ENCODE measurements around the gene WIPF1.
A peak's percentile ranks its signal among the peaks of the same experiment; 100 is the strongest.

WIPF1 gene

GRCh38 chr2:174618179-174618578 lies 20.6 kb upstream of the WIPF1 start:
- no peak for DNase-seq

GRCh38 chr2:174617718-174618117 lies 20.1 kb upstream of the WIPF1 start:
- DNase-seq = no peak

- no peak for DNase-seq
These were observed 19.5 kb upstream of the WIPF1 start for GRCh38 chr2:174617120-174617519.

GRCh38 chr2:174615871-174616436 lies 18.4 kb upstream of the WIPF1 start:
- no peak for DNase-seq

- no peak for DNase-seq
These were observed 16.7 kb upstream of the WIPF1 start for GRCh38 chr2:174614261-174614660.

- no peak for DNase-seq
These were observed 15.9 kb upstream of the WIPF1 start for GRCh38 chr2:174613531-174613930.

GRCh38 chr2:174612970-174613369 lies 15.4 kb upstream of the WIPF1 start:
- no peak for DNase-seq

GRCh38 chr2:174611854-174612253 lies 14.2 kb upstream of the WIPF1 start:
- DNase-seq = no peak

GRCh38 chr2:174611006-174611405 lies 13.4 kb upstream of the WIPF1 start:
- DNase-seq = no peak

GRCh38 chr2:174610243-174610995 lies 12.8 kb upstream of the WIPF1 start:
- DNase-seq = no peak

- no peak for DNase-seq
These were observed 11.7 kb upstream of the WIPF1 start for GRCh38 chr2:174609261-174609660.

GRCh38 chr2:174608866-174609214 lies 11.2 kb upstream of the WIPF1 start:
- no peak for DNase-seq

- peak in 1 of 2 donors; percentile 60 for DNase-seq
These were observed 10.6 kb upstream of the WIPF1 start for GRCh38 chr2:174607989-174608865.

GRCh38 chr2:174607584-174607983 lies 10.0 kb upstream of the WIPF1 start:
- DNase-seq = no peak

- peak in 1 of 2 donors; percentile 42 for DNase-seq
These were observed 8.7 kb upstream of the WIPF1 start for GRCh38 chr2:174606336-174606735.

- no peak for DNase-seq
These were observed 8.1 kb upstream of the WIPF1 start for GRCh38 chr2:174605687-174606086.

GRCh38 chr2:174603280-174603679 lies 5.7 kb upstream of the WIPF1 start:
- peak; percentile 48 to 62 for DNase-seq

- DNase-seq = no peak
These were observed 5.1 kb upstream of the WIPF1 start for GRCh38 chr2:174602745-174603144.

GRCh38 chr2:174600349-174600748 lies 2.7 kb upstream of the WIPF1 start:
- no peak for DNase-seq

- no peak for DNase-seq
These were observed 1.8 kb upstream of the WIPF1 start for GRCh38 chr2:174599310-174599921.

GRCh38 chr2:174597009-174597344 lies 627 bp downstream of the WIPF1 start:
- no peak for DNase-seq

- DNase-seq = no peak
These were observed 1.7 kb downstream of the WIPF1 start for GRCh38 chr2:174595891-174596397.

GRCh38 chr2:174595116-174595809 lies 2.3 kb downstream of the WIPF1 start:
- DNase-seq = no peak
